Peyer's patch (tissue), 4 donors: ENCODE data around the gene KLHL7.

ENCODE experiments used
- CTCF ChIP-seq, 6 experiments: fragments of 450-650 bp in 4 of 6; fragments of 200-600 bp in 2 of 6; sonication (generic) in 1 of 6; IDR thresholded peaks; one replicate each; pipeline ENCODE4 v1.5.1; 2017 to 2019; ENCODE audit warnings: antibody characterized with exemption in 6 of 6, mild to moderate bottlenecking in 3 of 6, moderate library complexity in 1 of 6
- POLR2A ChIP-seq, 2 donors: fragments of 450-650 bp; IDR thresholded peaks; one replicate each; pipeline ENCODE4 v1.5.1; 2017; ENCODE audit warnings: antibody characterized with exemption in 2 of 2, mild to moderate bottlenecking in 2 of 2, moderate library complexity in 2 of 2

- no peak for TF ChIP-seq CTCF (IDR thresholded peaks at IDR 0.05)
- no peak for TF ChIP-seq POLR2A (IDR thresholded peaks at IDR 0.05)
Measured at GRCh38 chr7:23115991-23116390, 10.4 kb downstream of the KLHL7 start.
